GM18907 (cell line): ENCODE results near the gene PPFIBP1.
A peak's percentile ranks its signal among the peaks of the same experiment; 100 is the strongest.
"Not testable (repeated sequence)": the region's sequence is repeated elsewhere in the genome, so short reads cannot be mapped to it uniquely, and the experiment has no call there.

Experiments
- ATAC-seq: cut with Tn5 transposase; IDR thresholded peaks from one replicate; pipeline ENCODE4 v1.9.1; 2021; ENCODE audit warnings: mild to moderate bottlenecking, moderate library complexity; ENCODE audit not compliant: unreplicated experiment

PPFIBP1 gene

GRCh38 chr12:27541031-27541719, 17.2 kb downstream of the PPFIBP1 start:
- peak; percentile 54 for ATAC-seq

- ATAC-seq: no peak
Measured at GRCh38 chr12:27542628-27543027, 18.6 kb downstream of the PPFIBP1 start.

GRCh38 chr12:27544858-27545257, 20.9 kb downstream of the PPFIBP1 start:
- not testable (repeated sequence) for ATAC-seq

- no peak for ATAC-seq
Measured at GRCh38 chr12:27545665-27546064, 21.7 kb downstream of the PPFIBP1 start.

GRCh38 chr12:27547592-27547991, 23.6 kb downstream of the PPFIBP1 start:
- no peak for ATAC-seq

GRCh38 chr12:27548301-27549199, 24.5 kb downstream of the PPFIBP1 start:
- ATAC-seq: no peak

- no peak for ATAC-seq
Measured at GRCh38 chr12:27549236-27549800, 25.3 kb downstream of the PPFIBP1 start.

- no peak for ATAC-seq
Measured at GRCh38 chr12:27549801-27550652, 26.0 kb downstream of the PPFIBP1 start.

- no peak for ATAC-seq
Measured at GRCh38 chr12:27550653-27550975, 26.6 kb downstream of the PPFIBP1 start.

- no peak for ATAC-seq
Measured at GRCh38 chr12:27551172-27551840, 27.3 kb downstream of the PPFIBP1 start.

- ATAC-seq: no peak
Measured at GRCh38 chr12:27552235-27552634, 28.2 kb downstream of the PPFIBP1 start.

- ATAC-seq: peak; percentile 57
Measured at GRCh38 chr12:27552886-27553560, 29.0 kb downstream of the PPFIBP1 start.

- no peak for ATAC-seq
Measured at GRCh38 chr12:27553941-27554340, 29.9 kb downstream of the PPFIBP1 start.

GRCh38 chr12:27554421-27555186, 30.6 kb downstream of the PPFIBP1 start:
- no peak for ATAC-seq

GRCh38 chr12:27555361-27555760, 31.4 kb downstream of the PPFIBP1 start:
- ATAC-seq: no peak

- ATAC-seq: no peak
Measured at GRCh38 chr12:27555925-27556778, 32.1 kb downstream of the PPFIBP1 start.

- ATAC-seq: no peak
Measured at GRCh38 chr12:27560126-27560525, 36.1 kb downstream of the PPFIBP1 start.
